Measurements from ENCODE around the gene RASSF3.

DNA sequence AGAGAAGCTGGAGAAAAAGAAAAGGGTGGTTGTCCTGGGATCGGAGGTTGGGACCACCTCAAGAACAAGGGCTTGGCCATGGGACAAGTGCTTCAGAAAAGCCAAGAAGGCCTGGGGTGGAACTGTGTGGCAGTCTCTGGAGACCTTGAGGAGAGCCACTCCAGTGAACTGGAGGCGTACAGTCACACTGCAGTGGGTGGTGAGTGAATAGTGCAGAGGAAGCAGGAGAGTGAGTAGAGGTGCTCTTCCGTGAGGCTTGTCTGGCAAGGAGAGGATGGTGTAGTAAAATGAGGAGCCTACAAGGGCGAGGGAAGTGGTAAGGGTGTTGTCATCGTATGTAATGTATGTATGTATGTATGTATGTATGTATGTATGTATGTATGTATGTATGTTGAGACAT, 20.9 kb downstream of the RASSF3 start:
- TF ChIP-seq POLR2AphosphoS5 (IDR thresholded peaks at IDR 0.05) (no peak), EP300 (IDR thresholded peaks at IDR 0.05) (no peak)
- TF ChIP-seq, protein P1, sequence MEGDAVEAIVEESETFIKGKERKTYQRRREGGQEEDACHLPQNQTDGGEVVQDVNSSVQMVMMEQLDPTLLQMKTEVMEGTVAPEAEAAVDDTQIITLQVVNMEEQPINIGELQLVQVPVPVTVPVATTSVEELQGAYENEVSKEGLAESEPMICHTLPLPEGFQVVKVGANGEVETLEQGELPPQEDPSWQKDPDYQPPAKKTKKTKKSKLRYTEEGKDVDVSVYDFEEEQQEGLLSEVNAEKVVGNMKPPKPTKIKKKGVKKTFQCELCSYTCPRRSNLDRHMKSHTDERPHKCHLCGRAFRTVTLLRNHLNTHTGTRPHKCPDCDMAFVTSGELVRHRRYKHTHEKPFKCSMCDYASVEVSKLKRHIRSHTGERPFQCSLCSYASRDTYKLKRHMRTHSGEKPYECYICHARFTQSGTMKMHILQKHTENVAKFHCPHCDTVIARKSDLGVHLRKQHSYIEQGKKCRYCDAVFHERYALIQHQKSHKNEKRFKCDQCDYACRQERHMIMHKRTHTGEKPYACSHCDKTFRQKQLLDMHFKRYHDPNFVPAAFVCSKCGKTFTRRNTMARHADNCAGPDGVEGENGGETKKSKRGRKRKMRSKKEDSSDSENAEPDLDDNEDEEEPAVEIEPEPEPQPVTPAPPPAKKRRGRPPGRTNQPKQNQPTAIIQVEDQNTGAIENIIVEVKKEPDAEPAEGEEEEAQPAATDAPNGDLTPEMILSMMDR (IDR thresholded peaks at IDR 0.05), result no peak

Data from sigmoid colon (tissue), 4 donors.